Uterus (tissue), 4 donors: ENCODE measurements around the gene MICOS13. TPM values are rescaled to one million over a fixed set of nuclear protein-coding genes. Genes with fewer than 3 reads are reported as not detected.

ENCODE experiments used
- DNase-seq, 2 donors: peaks; one replicate each; pipeline ENCODE4 v3.0.0-alpha.2; 2019 to 2020
- H3K27ac ChIP-seq, 2 donors: fragments of 200-600 bp; sonication (generic); 1 replicate in 1 of 2; 2 replicates in 1 of 2; pipeline ENCODE4 v1.5.1; 2016 to 2018
- H3K27me3 ChIP-seq, 2 donors: fragments of 200-600 bp; sonication (generic); one replicate each; pipeline ENCODE4 v1.5.1; 2018 to 2019; ENCODE audit warnings: control low read depth in 1 of 2
- H3K36me3 ChIP-seq, 2 donors: fragments of 200-600 bp; sonication (generic); one replicate each; pipeline ENCODE4 v1.5.1; 2019; ENCODE audit warnings: control low read depth in 1 of 2
- H3K4me1 ChIP-seq, 2 donors: fragments of 200-600 bp; sonication (generic); one replicate each; pipeline ENCODE4 v1.5.1; 2018 to 2019; ENCODE audit warnings: control low read depth in 1 of 2
- H3K4me3 ChIP-seq, 2 donors: fragments of 200-600 bp; sonication (generic); 1 replicate in 1 of 2; 2 replicates in 1 of 2; pipeline ENCODE4 v1.5.1; 2018 to 2019; ENCODE audit warnings: mild to moderate bottlenecking in 1 of 2
- H3K9me3 ChIP-seq, 2 donors: fragments of 200-600 bp; sonication (generic); one replicate each; pipeline ENCODE4 v1.5.1; 2019; ENCODE audit warnings: control low read depth in 1 of 2
- POLR2A ChIP-seq, 2 donors: fragments of 450-650 bp; IDR thresholded peaks; one replicate each; pipeline ENCODE4 v1.6.1; 2016; ENCODE audit warnings: antibody characterized with exemption in 2 of 2, mild to moderate bottlenecking in 1 of 2, moderate library complexity in 1 of 2
- intact Hi-C: fragments of 100-400 bp; cut with DNase I; formaldehyde crosslinking; loops from one replicate; pipeline ENCODE4 v1.15.1; 2023; ENCODE audit warnings: low total_unique reads
- total RNA-seq, 4 donors: library from RNA; depleted of rRNA in 3 of 4; stranded (reverse); fragments of >200 nt in 3 of 4; gene quantifications; one replicate each; pipeline versions ENCODE4 v1.1.0 to v1.2.4, GENCODE V29; 2014 to 2023
- TF ChIP-seq, protein P1 (sequence below), 4 experiments: fragments of 200-600 bp in 2 of 4; fragments of 450-650 bp in 2 of 4; sonication (generic) in 2 of 4; IDR thresholded peaks; one replicate each; pipeline ENCODE4 v1.5.1; 2016 to 2019; ENCODE audit warnings: antibody characterized with exemption in 4 of 4, mild to moderate bottlenecking in 2 of 4, moderate library complexity in 1 of 4
- donor health status: DM: yes; HTN: yes; CAD: no.

MICOS13 gene
- total RNA-seq, 4 donors from 2014 or later = 2.8 to 36.7 (median 21.1) TPM

GRCh38 chr19:5694167-5694955, 14.0 kb upstream of the MICOS13 start:
- no peaks in the 10 kb centered on the region for H3K9me3 ChIP-seq
- H3K27ac ChIP-seq = no peak overlapping the region
- no peaks in the 10 kb centered on the region for H3K4me1 ChIP-seq
- TF ChIP-seq POLR2A (IDR thresholded peaks at IDR 0.05) = no peak
- TF ChIP-seq, protein P1, sequence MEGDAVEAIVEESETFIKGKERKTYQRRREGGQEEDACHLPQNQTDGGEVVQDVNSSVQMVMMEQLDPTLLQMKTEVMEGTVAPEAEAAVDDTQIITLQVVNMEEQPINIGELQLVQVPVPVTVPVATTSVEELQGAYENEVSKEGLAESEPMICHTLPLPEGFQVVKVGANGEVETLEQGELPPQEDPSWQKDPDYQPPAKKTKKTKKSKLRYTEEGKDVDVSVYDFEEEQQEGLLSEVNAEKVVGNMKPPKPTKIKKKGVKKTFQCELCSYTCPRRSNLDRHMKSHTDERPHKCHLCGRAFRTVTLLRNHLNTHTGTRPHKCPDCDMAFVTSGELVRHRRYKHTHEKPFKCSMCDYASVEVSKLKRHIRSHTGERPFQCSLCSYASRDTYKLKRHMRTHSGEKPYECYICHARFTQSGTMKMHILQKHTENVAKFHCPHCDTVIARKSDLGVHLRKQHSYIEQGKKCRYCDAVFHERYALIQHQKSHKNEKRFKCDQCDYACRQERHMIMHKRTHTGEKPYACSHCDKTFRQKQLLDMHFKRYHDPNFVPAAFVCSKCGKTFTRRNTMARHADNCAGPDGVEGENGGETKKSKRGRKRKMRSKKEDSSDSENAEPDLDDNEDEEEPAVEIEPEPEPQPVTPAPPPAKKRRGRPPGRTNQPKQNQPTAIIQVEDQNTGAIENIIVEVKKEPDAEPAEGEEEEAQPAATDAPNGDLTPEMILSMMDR (IDR thresholded peaks at IDR 0.05) = no peak
- no peak overlapping the region for H3K4me3 ChIP-seq
- no peak for DNase-seq
- H3K27me3 ChIP-seq = no peaks in the 10 kb centered on the region
- intact Hi-C loops = no loop called here
- no peaks in the 10 kb centered on the region for H3K36me3 ChIP-seq

DNA sequence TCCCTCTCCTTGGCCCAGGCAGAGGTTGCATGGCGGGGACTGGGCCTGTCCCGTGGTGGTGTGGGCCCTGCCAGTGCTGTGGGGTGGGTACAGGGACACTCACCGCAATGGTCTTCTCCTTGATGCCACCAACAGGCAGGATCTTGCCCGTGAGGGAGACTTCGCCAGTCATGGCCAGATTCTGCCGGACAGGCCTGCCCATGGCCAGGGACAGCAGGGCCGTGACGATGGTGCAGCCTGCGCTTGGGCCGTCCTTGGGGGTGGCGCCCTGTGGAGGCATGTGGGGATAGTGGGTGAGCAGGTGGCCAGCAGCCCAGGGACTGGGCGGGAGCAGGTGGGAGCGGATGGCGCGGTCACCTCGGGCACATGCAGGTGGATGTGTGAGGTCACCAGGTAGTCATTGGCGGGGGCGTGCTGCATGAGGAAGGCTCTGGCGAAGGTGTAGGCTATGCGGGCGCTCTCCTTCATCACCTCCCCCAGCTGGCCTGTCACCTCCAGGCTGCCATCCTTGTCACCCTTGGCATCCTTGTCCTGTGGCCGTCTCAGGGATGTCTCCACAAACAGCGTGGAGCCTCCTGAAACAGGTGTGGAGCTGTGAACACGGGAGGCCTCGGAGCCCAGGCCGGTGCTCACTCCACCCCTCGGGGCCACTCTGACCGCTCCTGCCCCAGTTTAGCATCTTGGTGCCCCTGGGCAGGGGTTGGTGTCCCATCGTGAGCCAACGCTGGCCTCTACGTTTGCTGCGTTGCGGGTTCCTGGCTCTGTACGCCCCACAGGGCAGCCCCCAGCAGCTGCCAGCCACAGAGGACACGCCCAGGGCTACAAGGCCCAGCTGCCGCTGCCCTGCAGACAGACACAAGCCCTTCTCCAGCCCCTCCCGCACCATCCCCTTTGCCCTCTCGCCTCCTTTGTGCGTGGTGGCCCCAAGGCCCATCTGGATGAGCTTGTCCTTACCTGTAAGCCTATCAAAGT, 13.2 kb upstream of the MICOS13 start:
- H3K27me3 ChIP-seq = no peaks in the 10 kb centered on the region
- DNase-seq = no peak
- no peaks in the 10 kb centered on the region for H3K9me3 ChIP-seq
- no peak for TF ChIP-seq POLR2A (IDR thresholded peaks at IDR 0.05)
- TF ChIP-seq, protein P1 (IDR thresholded peaks at IDR 0.05) = no peak
- no peaks in the 10 kb centered on the region for H3K4me1 ChIP-seq
- H3K36me3 ChIP-seq = no peaks in the 10 kb centered on the region
- intact Hi-C loops = no loop called here
- no peak overlapping the region for H3K4me3 ChIP-seq
- no peak overlapping the region for H3K27ac ChIP-seq

DNA sequence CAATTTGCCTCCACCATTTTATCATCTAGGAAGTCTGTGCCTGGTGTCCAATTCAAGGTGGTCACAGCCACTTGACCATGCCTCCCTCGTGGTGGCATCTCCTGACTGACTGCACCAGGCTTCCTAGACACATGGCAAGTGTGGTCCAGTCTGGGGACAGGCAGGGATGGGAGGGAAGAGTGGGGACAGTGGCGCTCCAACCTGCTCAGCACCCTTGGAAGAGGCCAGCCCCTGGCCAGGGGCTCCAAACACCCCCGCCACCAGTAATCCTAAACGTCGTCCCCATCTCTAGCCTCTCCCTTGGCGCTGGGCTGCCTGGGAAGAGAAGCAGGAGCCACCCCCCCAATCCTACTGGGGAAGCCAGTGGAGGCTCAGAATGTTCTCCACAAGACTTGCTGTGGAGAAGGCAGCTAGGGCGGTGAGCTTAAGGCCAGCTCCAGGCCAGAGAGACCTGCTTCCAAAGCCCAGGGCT, 12.4 kb upstream of the MICOS13 start:
- H3K36me3 ChIP-seq = no peaks in the 10 kb centered on the region
- H3K4me1 ChIP-seq = no peaks in the 10 kb centered on the region
- H3K27ac ChIP-seq = no peak overlapping the region
- no peak for TF ChIP-seq POLR2A (IDR thresholded peaks at IDR 0.05)
- TF ChIP-seq, protein P1 (IDR thresholded peaks at IDR 0.05) = no peak
- H3K27me3 ChIP-seq = no peaks in the 10 kb centered on the region
- H3K9me3 ChIP-seq = no peaks in the 10 kb centered on the region
- intact Hi-C loops = no loop called here
- H3K4me3 ChIP-seq = no peak overlapping the region
- DNase-seq = no peak

- H3K36me3 ChIP-seq = no peaks in the 10 kb centered on the region
- peak overlapping the region; percentile 55 to 62 for H3K4me3 ChIP-seq
- peak in 1 of 2 donors; percentile 16 for TF ChIP-seq POLR2A (IDR thresholded peaks at IDR 0.05)
- TF ChIP-seq, protein P1 (IDR thresholded peaks at IDR 0.05) = no peak
- DNase-seq = no peak
- H3K4me1 ChIP-seq = peaks cover 0 to 6% of the 10 kb centered on the region in 2 donors
- H3K9me3 ChIP-seq = no peaks in the 10 kb centered on the region
- H3K27me3 ChIP-seq = no peaks in the 10 kb centered on the region
- H3K27ac ChIP-seq = peak overlapping the region; percentile 89 to 90
- intact Hi-C loops = no loop called here
These were observed 11.8 kb upstream of the MICOS13 start for GRCh38 chr19:5691822-5692722.
